HCT116 (cell line): ENCODE measurements around the gene CIDEC. TPM values are rescaled to one million over a fixed set of nuclear protein-coding genes. Genes with fewer than 3 reads are reported as not detected.

Experiments
- ATAC-seq: fragments of 200-7000 bp; cut with Tn5 transposase; 2 replicates; pipeline ENCODE4 v1.9.1; 2020; ENCODE audit warnings: mild to moderate bottlenecking, moderate library complexity
- BruUV-seq: library from RNA; stranded (reverse); fragments of 400-500 nt; replicated peaks from 2 replicates; lab custom pipeline; 2021; lab: Mats Ljungman, UMichigan
- CTCF ChIA-PET: fragments of 300-600 bp; sonication (Branson Sonifier 250); formaldehyde crosslinking; loops from one replicate; lab custom pipeline; 2021; ENCODE audit warnings: antibody characterized with exemption; lab: Charles Lee
- POLR2A ChIA-PET: fragments of 300-600, 350-600 bp; sonication (Branson Sonifier 250); formaldehyde crosslinking; loops from one replicate; lab custom pipeline; 2021; ENCODE audit warnings: antibody characterized with exemption; lab: Charles Lee
- RAD21 ChIA-PET, 2 experiments: fragments of 300-600 bp; sonication (Branson Sonifier 250); formaldehyde crosslinking; loops; one replicate each; lab custom pipeline; 2023; ENCODE audit warnings: low total read pairs in 2 of 2; ENCODE audit not compliant: uncharacterized antibody in 2 of 2, unreplicated experiment in 2 of 2, low non-redundant PET in 1 of 2; lab: Charles Lee
- DNase-seq: peaks from one replicate; pipeline ENCODE4 v3.0.0-alpha.2; 2010; ENCODE audit warnings: low read depth, low spot score
- H2AFZ ChIP-seq: fragments of 200-600 bp; shearing (Covaris generic), sonication (generic); 2 replicates; pipeline ENCODE4 v1.6.1; 2017; ENCODE audit warnings: low read depth, mixed run types, mixed read lengths, antibody characterized with exemption, low read length; ENCODE audit not compliant: poor library complexity, severe bottlenecking
- H3K27ac ChIP-seq: 2 replicates; pipeline ENCODE4 v1.5.1; 2012; ENCODE audit warnings: low read depth, low read length
- H3K27me3 ChIP-seq: fragments of 200-600 bp; sonication (generic); 2 replicates; pipeline ENCODE4 v1.6.1; 2016; ENCODE audit warnings: mixed run types, low read length, mixed read lengths; ENCODE audit not compliant: insufficient read depth
- H3K36me3 ChIP-seq, 2 experiments: fragments of 200-500 bp in 1 of 2; fragments of 200-600 bp in 1 of 2; sonication (Bioruptor generic) in 1 of 2; sonication (generic) in 1 of 2; 2 replicates each; pipeline versions ENCODE4 v1.5.1 to v1.6.1; 2014 to 2016; ENCODE audit warnings: low read length in 2 of 2, inconsistent platforms in 1 of 2, mixed read lengths in 1 of 2, mixed run types in 1 of 2; ENCODE audit not compliant: insufficient read depth in 2 of 2, control insufficient read depth in 1 of 2
- H3K4me1 ChIP-seq, 2 experiments: fragments of 200-600 bp in 1 of 2; sonication (generic) in 1 of 2; 2 replicates each; pipeline versions ENCODE4 v1.5.1 to v1.6.1; 2012 to 2017; ENCODE audit warnings: low read length in 2 of 2, inconsistent platforms in 1 of 2, mild to moderate bottlenecking in 1 of 2, mixed read lengths in 1 of 2, mixed run types in 1 of 2, moderate library complexity in 1 of 2; ENCODE audit not compliant: insufficient read depth in 2 of 2, control insufficient read depth in 1 of 2
- H3K4me2 ChIP-seq: fragments of 200-600 bp; sonication (generic); 2 replicates; pipeline ENCODE4 v1.6.1; 2017; ENCODE audit warnings: mixed run types, low read length, mixed read lengths
- H3K4me3 ChIP-seq, 2 experiments: fragments of 200-600 bp in 1 of 2; sonication (generic) in 1 of 2; replicated peaks in 1 of 2; 2 replicates each; pipeline ENCODE4 v1.5.1; 2011 to 2016; ENCODE audit warnings: low read length in 2 of 2, control low read depth in 1 of 2, low read depth in 1 of 2, mild to moderate bottlenecking in 1 of 2, mixed read lengths in 1 of 2, mixed run types in 1 of 2
- H3K79me2 ChIP-seq: fragments of 200-600 bp; sonication (generic); 2 replicates; pipeline ENCODE4 v1.6.1; 2017; ENCODE audit warnings: mild to moderate bottlenecking, mixed run types, low read length, moderate library complexity, mixed read lengths; ENCODE audit not compliant: insufficient read depth
- H3K9ac ChIP-seq: fragments of 200-600 bp; sonication (generic); 2 replicates; pipeline ENCODE4 v1.6.1; 2016; ENCODE audit warnings: low read length, mixed read lengths
- H3K9me2 ChIP-seq: fragments of 200-600 bp; sonication (generic), shearing (Covaris generic); 2 replicates; pipeline ENCODE4 v1.6.1; 2017; ENCODE audit warnings: mixed run types, mild to moderate bottlenecking, moderate library complexity; ENCODE audit not compliant: insufficient read depth
- H3K9me3 ChIP-seq, 2 experiments: fragments of 200-500 bp in 1 of 2; fragments of 200-600 bp in 1 of 2; sonication (Bioruptor generic) in 1 of 2; sonication (generic) in 1 of 2; 2 replicates each; pipeline ENCODE4 v1.6.1; 2014 to 2017; ENCODE audit warnings: low read length in 2 of 2, mixed read lengths in 2 of 2, inconsistent platforms in 1 of 2, low read depth in 1 of 2, mild to moderate bottlenecking in 1 of 2, mixed run types in 1 of 2, moderate library complexity in 1 of 2; ENCODE audit not compliant: control insufficient read depth in 1 of 2, insufficient read depth in 1 of 2
- H4K20me1 ChIP-seq: fragments of 200-600 bp; sonication (generic), shearing (Covaris generic); 2 replicates; pipeline ENCODE4 v1.6.1; 2017; ENCODE audit warnings: mixed run types, mild to moderate bottlenecking, moderate library complexity; ENCODE audit not compliant: insufficient read depth
- CEBPB ChIP-seq: IDR thresholded peaks from 2 replicates; pipeline ENCODE4 v1.6.1; 2012; ENCODE audit warnings: low read depth
- CTCF ChIP-seq, 3 experiments: fragments of 200-600 bp in 1 of 3; sonication (generic) in 1 of 3; IDR thresholded peaks in 2 of 3; conservative IDR thresholded peaks in 1 of 3; 2 replicates each; pipeline ENCODE4 v1.5.1; 2012 to 2017; ENCODE audit warnings: low read depth in 2 of 3, low read length in 2 of 3, antibody characterized with exemption in 1 of 3, borderline replicate concordance in 1 of 3, control low read depth in 1 of 3, mild to moderate bottlenecking in 1 of 3, mixed read lengths in 1 of 3, mixed run types in 1 of 3, moderate library complexity in 1 of 3; ENCODE audit not compliant: insufficient read depth in 1 of 3
- JUND ChIP-seq: IDR thresholded peaks from 2 replicates; pipeline ENCODE4 v1.6.1; 2012
- MAX ChIP-seq: IDR thresholded peaks from 2 replicates; pipeline ENCODE4 v1.6.1; 2012
- POLR2A ChIP-seq: IDR thresholded peaks from 2 replicates; pipeline ENCODE4 v1.7.0; 2011; ENCODE audit warnings: borderline replicate concordance; ENCODE audit not compliant: insufficient read depth, insufficient read length; ENCODE audit errors: extremely low read depth
- REST ChIP-seq: IDR thresholded peaks from 2 replicates; pipeline ENCODE4 v1.6.1; 2012; ENCODE audit warnings: low read depth
- TCF7L2 ChIP-seq: IDR thresholded peaks from 2 replicates; pipeline ENCODE4 v1.7.0; 2011; ENCODE audit warnings: borderline replicate concordance, inconsistent platforms; ENCODE audit not compliant: insufficient read depth, insufficient read length; ENCODE audit errors: extremely low read depth
- ZBTB33 ChIP-seq: IDR thresholded peaks from 2 replicates; pipeline ENCODE4 v1.6.1; 2011; ENCODE audit warnings: mild to moderate bottlenecking, low read length, moderate library complexity; ENCODE audit not compliant: insufficient replicate concordance; ENCODE audit errors: extremely low read depth
- ZFX ChIP-seq: fragments of 450-650 bp; IDR thresholded peaks from 2 replicates; pipeline ENCODE4 v1.6.1; 2017
- intact Hi-C: fragments of 100-400 bp; cut with micrococcal nuclease; formaldehyde crosslinking; loops from 2 replicates; pipeline ENCODE4 v1.10.0; 2022
- total RNA-seq: library from RNA; stranded (reverse); gene quantifications from one replicate; pipeline ENCODE4 v1.2.1, GENCODE V29; 2021; ENCODE audit not compliant: unreplicated experiment

The CIDEC gene
- total RNA-seq, 1 experiment from 2014 or later: not detected

- no peaks in the 10 kb centered on the region for H3K9me3 ChIP-seq
- no peak overlapping the region for H3K27ac ChIP-seq
- no peak overlapping the region for H3K4me3 ChIP-seq
- no TSS peak for BruUV-seq
- DNase-seq: no peak
- RAD21 ChIA-PET: no interaction called here
- TF ChIP-seq TCF7L2: no peak
- TF ChIP-seq ZFX: no peak
- TF ChIP-seq CEBPB: no peak
- no peak for TF ChIP-seq REST
- no peak for TF ChIP-seq POLR2A
- TF ChIP-seq JUND: no peak
- no peak for TF ChIP-seq MAX
- TF ChIP-seq CTCF (IDR thresholded peaks at IDR 0.05 in 2 of 3, conservative IDR thresholded peaks at IDR 0.05 in 1 of 3; ENCODE audit: borderline replicate concordance in 1 of 3, insufficient read depth in 1 of 3, low read depth in 2 of 3, low read length in 2 of 3): no peak
- TF ChIP-seq ZBTB33: no peak
- TF ChIP-seq, all 23 proteins: peak for 0
- ChIA-PET CTCF (no interaction called here), POLR2A (no interaction called here)
- H3K4me1 ChIP-seq: peaks cover 0 to 41% of the 10 kb centered on the region in 2 experiments; a peak in 2 of 4 replicates
- ATAC-seq: no peak
- H2AFZ ChIP-seq: no peak overlapping the region
- H3K9ac ChIP-seq: no peak overlapping the region
- H3K4me2 ChIP-seq: no peak overlapping the region
- no peaks in the 10 kb centered on the region for H4K20me1 ChIP-seq
- no peaks in the 10 kb centered on the region for H3K9me2 ChIP-seq
- no peaks in the 10 kb centered on the region for H3K79me2 ChIP-seq
- H3K36me3 ChIP-seq: no peaks in the 10 kb centered on the region
- no peaks in the 10 kb centered on the region for H3K27me3 ChIP-seq
- intact Hi-C loops: no loop called here
These were observed 4.6 kb downstream of the CIDEC start for GRCh38 chr3:9875448-9875847.
